Naive thymus-derived CD4-positive, alpha-beta T cell (primary cell): ENCODE results near the gene INO80. TPM values are rescaled to one million over a fixed set of nuclear protein-coding genes. Genes with fewer than 3 reads are reported as not detected.
A peak's percentile ranks its signal among the peaks of the same experiment; 100 is the strongest.

ENCODE experiments used
- ATAC-seq: fragments of 150-1000 bp; cut with Tn5 transposase; 2 replicates; pipeline ENCODE4 v1.10.0; 2021; ENCODE audit warnings: mild to moderate bottlenecking, moderate library complexity
- CTCF ChIA-PET: fragments of 350-600 bp; sonication (Branson Sonifier 250); formaldehyde crosslinking; loops from one replicate; lab custom pipeline; 2021; ENCODE audit warnings: antibody characterized with exemption; lab: Charles Lee
- POLR2A ChIA-PET: fragments of 350-600 bp; sonication (Branson Sonifier 250); formaldehyde crosslinking; loops from one replicate; lab custom pipeline; 2021; ENCODE audit warnings: antibody characterized with exemption, inconsistent platforms; lab: Charles Lee
- DNase-seq, 9 donors: peaks; one replicate each; pipeline versions ENCODE4 v3.0.0 to v3.0.0-alpha.2; 2020 to 2022; ENCODE audit warnings: mixed read lengths in 1 of 9
- H3K27ac ChIP-seq: one replicate; pipeline ENCODE4 v1.7.0; 2013; ENCODE audit warnings: mild to moderate bottlenecking, low read depth, low read length, moderate library complexity
- H3K27me3 ChIP-seq, 2 donors: one replicate each; pipeline ENCODE4 v1.7.0; 2013; ENCODE audit warnings: low read length in 2 of 2, mild to moderate bottlenecking in 2 of 2, moderate library complexity in 2 of 2; ENCODE audit not compliant: control insufficient read depth in 2 of 2, insufficient read depth in 2 of 2
- H3K36me3 ChIP-seq, 3 experiments: 1 replicate in 2 of 3; 2 replicates in 1 of 3; pipeline ENCODE4 v1.7.0; 2013; ENCODE audit warnings: low read length in 3 of 3, mild to moderate bottlenecking in 3 of 3, moderate library complexity in 1 of 3; ENCODE audit not compliant: insufficient read depth in 3 of 3, control insufficient read depth in 2 of 3
- H3K4me1 ChIP-seq, 2 donors: one replicate each; pipeline ENCODE4 v1.7.0; 2013; ENCODE audit warnings: low read length in 2 of 2, mild to moderate bottlenecking in 2 of 2, moderate library complexity in 1 of 2; ENCODE audit not compliant: control insufficient read depth in 2 of 2, insufficient read depth in 2 of 2
- H3K4me3 ChIP-seq: 2 replicates; pipeline ENCODE4 v1.7.0; 2013; ENCODE audit warnings: mild to moderate bottlenecking, low read length
- H3K9me3 ChIP-seq, 3 experiments: 1 replicate in 2 of 3; 2 replicates in 1 of 3; pipeline ENCODE4 v1.7.0; 2013; ENCODE audit warnings: low read length in 3 of 3; ENCODE audit not compliant: control insufficient read depth in 2 of 3
- H3K27ac Mint-ChIP-seq, 9 donors: one replicate each; pipeline ENCODE4 v1.8.0; 2020 to 2022; ENCODE audit warnings: mixed read lengths in 9 of 9, mild to moderate bottlenecking in 8 of 9, moderate library complexity in 5 of 9, inconsistent platforms in 2 of 9
- H3K27me3 Mint-ChIP-seq, 5 donors: one replicate each; pipeline ENCODE4 v1.8.0; 2021 to 2022; ENCODE audit warnings: mixed read lengths in 5 of 5, mild to moderate bottlenecking in 1 of 5
- H3K36me3 Mint-ChIP-seq, 5 donors: one replicate each; pipeline ENCODE4 v1.8.0; 2020 to 2022; ENCODE audit warnings: mixed read lengths in 5 of 5, mild to moderate bottlenecking in 3 of 5, inconsistent platforms in 1 of 5
- H3K4me1 Mint-ChIP-seq, 7 donors: one replicate each; pipeline ENCODE4 v1.8.0; 2020 to 2022; ENCODE audit warnings: mixed read lengths in 7 of 7, mild to moderate bottlenecking in 3 of 7, inconsistent platforms in 1 of 7
- H3K4me3 Mint-ChIP-seq, 10 donors: one replicate each; pipeline ENCODE4 v1.8.0; 2020 to 2022; ENCODE audit warnings: mild to moderate bottlenecking in 10 of 10, mixed read lengths in 10 of 10, moderate library complexity in 6 of 10, inconsistent platforms in 2 of 10
- H3K9me3 Mint-ChIP-seq, 11 donors: one replicate each; pipeline ENCODE4 v1.8.0; 2020 to 2022; ENCODE audit warnings: mixed read lengths in 11 of 11, mild to moderate bottlenecking in 4 of 11, inconsistent platforms in 1 of 11, moderate library complexity in 1 of 11
- intact Hi-C, 2 donors: fragments of 100-400 bp; cut with micrococcal nuclease; formaldehyde crosslinking; loops; one replicate each; pipeline ENCODE4 v1.15.1; 2023
- polyA plus RNA-seq, 2 donors: library from polyadenylated mRNA; unstranded; fragments of 300-500 nt; fragmentation: Illumina TruSeq; gene quantifications; one replicate each; pipeline ENCODE4 v1.2.3, GENCODE V29; 2021
- total RNA-seq, 6 experiments: library from RNA in 5 of 6; stranded (reverse) in 5 of 6; gene quantifications; 1 replicate in 5 of 6; 2 replicates in 1 of 6; pipeline ENCODE4 v1.2.3 and lab custom pipeline; 2021 to 2026

INO80 gene
- total and polyA plus RNA-seq, 7 experiments from 2014 or later: 3.8 to 36.5 (median 30.7) TPM

DNA sequence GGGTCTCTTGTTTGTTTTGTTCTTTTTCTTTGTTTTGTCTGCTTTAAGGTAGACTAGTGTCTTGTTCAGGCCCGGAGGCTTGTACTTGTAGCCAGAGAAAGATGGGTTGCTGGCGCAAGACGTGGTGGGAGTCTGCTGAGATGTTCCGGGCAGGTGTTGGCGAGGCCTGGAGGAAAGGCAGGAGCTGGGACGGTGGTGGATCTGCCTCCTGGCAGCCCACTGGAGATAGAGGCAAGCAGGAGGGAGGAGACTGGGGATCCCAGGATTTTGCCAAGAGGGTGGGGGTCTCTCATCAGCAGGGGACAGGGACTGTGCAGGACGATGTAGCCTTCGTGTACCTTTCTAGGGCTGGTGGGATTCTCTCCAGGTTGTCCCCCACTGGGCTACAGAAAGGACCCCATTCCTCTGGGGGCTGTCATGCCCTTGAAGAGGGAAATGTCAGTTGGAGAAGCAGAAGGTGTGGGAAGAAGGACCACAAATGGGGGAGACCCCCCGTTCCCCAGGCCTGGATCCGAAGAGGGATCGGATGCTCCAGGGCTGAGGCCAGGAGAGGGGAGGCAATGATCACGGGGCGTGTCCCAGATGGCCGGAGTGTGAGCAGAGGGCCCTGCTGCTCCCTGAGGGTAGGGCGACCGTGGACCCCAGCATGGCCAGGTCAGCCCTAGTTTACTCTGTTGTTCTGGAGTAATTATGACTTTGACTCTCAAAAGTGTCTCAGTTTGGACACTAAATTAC lies 155.8 kb downstream of the INO80 start:
- H3K27me3 Mint-ChIP-seq: peaks cover 0 to 5% (median 0%) of the 10 kb centered on the region in 5 donors
- peaks cover 0 to 8% (median 0%) of the 10 kb centered on the region in 5 donors for H3K36me3 Mint-ChIP-seq
- ChIA-PET POLR2A (no interaction called here), CTCF (no interaction called here)
- no peaks in the 10 kb centered on the region for H3K36me3 ChIP-seq
- intact Hi-C loops: no loop called here
- H3K4me1 ChIP-seq: no peaks in the 10 kb centered on the region
- H3K9me3 ChIP-seq: no peaks in the 10 kb centered on the region
- H3K4me3 Mint-ChIP-seq: no peak overlapping the region
- peak overlapping the region in 1 of 9 donors; percentile 14 for H3K27ac Mint-ChIP-seq
- H3K27ac ChIP-seq: no peak overlapping the region
- H3K9me3 Mint-ChIP-seq: no peaks in the 10 kb centered on the region
- ATAC-seq: no peak
- peaks cover 0 to 11% (median 3%) of the 10 kb centered on the region in 7 donors for H3K4me1 Mint-ChIP-seq
- H3K27me3 ChIP-seq: no peaks in the 10 kb centered on the region
- DNase-seq: no peak
- H3K4me3 ChIP-seq: no peak overlapping the region

- peaks cover 0 to 18% (median 3%) of the 10 kb centered on the region in 7 donors for H3K4me1 Mint-ChIP-seq
- H3K27ac Mint-ChIP-seq: peak overlapping the region in 2 of 9 donors; percentile 14 to 19
- Histone ChIP-seq H3K4me3 (no peak overlapping the region), H3K9me3 (no peaks in the 10 kb centered on the region), H3K27me3 (no peaks in the 10 kb centered on the region), H3K4me1 (no peaks in the 10 kb centered on the region), H3K36me3 (no peaks in the 10 kb centered on the region), H3K27ac (no peak overlapping the region)
- ATAC-seq (peak; percentile 14), DNase-seq (no peak)
- H3K36me3 Mint-ChIP-seq: peaks cover 0 to 8% (median 0%) of the 10 kb centered on the region in 5 donors
- ChIA-PET POLR2A (no interaction called here), CTCF (interaction anchor here (0.7 kb wide), 1 partner anchor 61 kb away, joined by 3 read pairs; no protein-coding TSS in a partner anchor)
- intact Hi-C loops: no loop called here
- H3K4me3 Mint-ChIP-seq: no peak overlapping the region
- H3K9me3 Mint-ChIP-seq: no peaks in the 10 kb centered on the region
- peaks cover 0 to 4% (median 0%) of the 10 kb centered on the region in 5 donors for H3K27me3 Mint-ChIP-seq
Observed at GRCh38 chr15:40959331-40960141, 156.5 kb downstream of the INO80 start.

DNA sequence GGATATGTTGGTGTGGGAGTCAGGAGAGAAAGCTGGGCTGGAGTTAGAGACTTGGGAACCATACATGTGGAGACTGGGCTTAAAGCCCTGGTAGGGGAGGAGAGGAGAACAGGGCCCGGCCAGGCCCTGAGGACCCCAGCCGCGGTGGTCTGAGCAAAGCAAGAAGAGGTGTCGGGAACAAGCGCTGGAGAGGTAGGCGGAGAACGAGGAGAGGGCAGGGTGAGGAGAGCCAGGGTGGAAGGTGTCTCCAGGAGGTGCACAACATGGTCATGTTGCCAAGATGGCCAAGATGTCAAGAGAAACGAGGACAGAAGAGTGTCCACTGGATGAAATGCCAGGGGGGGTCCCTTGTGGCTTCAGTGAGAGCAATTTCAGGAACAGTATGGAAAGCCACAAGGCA lies 157.4 kb downstream of the INO80 start:
- Mint-ChIP-seq H3K4me3 (peak overlapping the region in 1 of 10 donors; percentile 9), H3K36me3 (peaks cover 0 to 8% (median 0%) of the 10 kb centered on the region in 5 donors), H3K27me3 (peaks cover 0 to 4% (median 0%) of the 10 kb centered on the region in 5 donors), H3K9me3 (no peaks in the 10 kb centered on the region), H3K4me1 (peaks cover 7 to 26% (median 9%) of the 10 kb centered on the region in 7 donors), H3K27ac (peak overlapping the region in 2 of 9 donors; percentile 11 to 16)
- Histone ChIP-seq H3K36me3 (no peaks in the 10 kb centered on the region), H3K4me1 (peaks cover 1 to 5% of the 10 kb centered on the region in 2 donors), H3K27ac (no peak overlapping the region), H3K4me3 (no peak overlapping the region), H3K27me3 (no peaks in the 10 kb centered on the region), H3K9me3 (no peaks in the 10 kb centered on the region)
- POLR2A ChIA-PET: no interaction called here
- CTCF ChIA-PET: interaction anchor here (0.7 kb wide), 1 partner anchor 61 kb away, joined by 3 read pairs; no protein-coding TSS in a partner anchor
- intact Hi-C loops: no loop called here
- ATAC-seq (no peak), DNase-seq (no peak)

DNA sequence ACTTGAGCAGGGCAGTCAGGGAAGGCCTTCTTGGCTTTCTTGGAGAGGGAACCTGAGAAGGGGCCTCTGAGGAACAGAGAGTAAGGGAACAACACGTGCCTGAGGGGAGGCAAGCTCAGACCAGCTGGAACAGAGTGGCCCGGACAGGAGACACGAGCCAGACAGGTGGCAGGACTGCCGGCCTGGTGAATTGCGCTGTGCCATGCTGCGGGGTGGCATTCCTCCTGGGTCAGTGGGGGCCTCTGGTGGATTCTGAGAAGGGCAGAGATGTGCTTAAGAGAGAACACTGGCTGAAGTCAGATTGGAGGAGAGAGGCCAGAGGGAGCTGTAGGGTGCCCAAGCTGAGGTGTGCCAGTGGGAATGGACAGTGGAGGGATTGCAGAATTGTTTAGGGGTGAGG lies 157.9 kb downstream of the INO80 start:
- peaks cover 0 to 8% (median 0%) of the 10 kb centered on the region in 5 donors for H3K36me3 Mint-ChIP-seq

GRCh38 chr15:40957581-40958051 lies 158.5 kb downstream of the INO80 start:
- no peak for DNase-seq
- Histone ChIP-seq H3K27ac (no peak overlapping the region), H3K9me3 (no peaks in the 10 kb centered on the region), H3K27me3 (no peaks in the 10 kb centered on the region), H3K4me3 (no peak overlapping the region), H3K4me1 (peaks cover 5 to 7% of the 10 kb centered on the region in 2 donors), H3K36me3 (no peaks in the 10 kb centered on the region)
- intact Hi-C loops: no loop called here
- Mint-ChIP-seq H3K4me1 (peaks cover 11 to 31% (median 15%) of the 10 kb centered on the region in 7 donors), H3K4me3 (no peak overlapping the region), H3K27me3 (no peaks in the 10 kb centered on the region), H3K27ac (peak overlapping the region in 1 of 9 donors; percentile 50), H3K9me3 (peaks cover 0 to 2% (median 0%) of the 10 kb centered on the region in 11 donors), H3K36me3 (peaks cover 0 to 8% (median 0%) of the 10 kb centered on the region in 5 donors)
- ATAC-seq: no peak
- ChIA-PET CTCF (no interaction called here), POLR2A (interaction anchor here (1.4 kb wide), 1 partner anchor 15 kb away, joined by 6 read pairs; no protein-coding TSS in a partner anchor)

More for the DNA sequence above, 157.9 kb downstream of the INO80 start:
- intact Hi-C loops: no loop called here
- Histone ChIP-seq H3K9me3 (no peaks in the 10 kb centered on the region), H3K4me3 (no peak overlapping the region), H3K36me3 (no peaks in the 10 kb centered on the region), H3K27me3 (no peaks in the 10 kb centered on the region), H3K4me1 (peaks cover 3 to 7% of the 10 kb centered on the region in 2 donors), H3K27ac (no peak overlapping the region)
- DNase-seq: no peak
- H3K27ac Mint-ChIP-seq: no peak overlapping the region
- no peak for ATAC-seq
- ChIA-PET CTCF (no interaction called here), POLR2A (no interaction called here)
- peaks cover 0 to 1% (median 0%) of the 10 kb centered on the region in 11 donors for H3K9me3 Mint-ChIP-seq
- H3K4me1 Mint-ChIP-seq: peaks cover 10 to 28% (median 13%) of the 10 kb centered on the region in 7 donors
- H3K27me3 Mint-ChIP-seq: peaks cover 0 to 3% (median 0%) of the 10 kb centered on the region in 5 donors
- H3K4me3 Mint-ChIP-seq: peak overlapping the region in 1 of 10 donors; percentile 1

DNA sequence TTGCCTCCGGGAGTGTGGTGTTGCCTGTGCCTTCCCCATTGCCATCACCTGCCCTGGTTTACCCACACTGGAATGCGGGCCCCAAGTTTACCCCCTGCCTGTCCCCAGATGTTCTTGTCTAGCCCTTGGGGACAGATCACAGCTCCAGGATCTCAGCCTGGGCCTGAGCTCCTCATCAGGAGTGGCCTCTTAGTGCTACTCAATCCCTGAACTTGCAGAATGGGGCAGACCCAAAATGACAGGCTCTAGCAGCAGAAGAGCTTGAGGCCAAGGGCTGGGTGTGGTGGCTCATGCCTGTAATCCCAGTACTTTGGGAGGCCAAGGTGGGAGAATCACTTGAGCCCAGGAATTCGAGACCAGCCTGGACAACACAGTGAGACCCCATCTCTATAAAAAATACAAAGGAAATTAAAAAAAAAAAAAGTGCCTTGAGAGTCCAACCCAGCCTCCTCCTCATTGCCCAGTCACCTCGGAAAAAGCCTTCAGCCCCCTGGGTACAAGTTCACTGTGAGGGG lies 159.0 kb downstream of the INO80 start:
- Histone ChIP-seq H3K4me1 (peaks cover 10 to 12% of the 10 kb centered on the region in 2 donors), H3K27me3 (no peaks in the 10 kb centered on the region), H3K9me3 (no peaks in the 10 kb centered on the region), H3K4me3 (no peak overlapping the region), H3K27ac (no peak overlapping the region), H3K36me3 (no peaks in the 10 kb centered on the region)
- Mint-ChIP-seq H3K9me3 (peaks cover 0 to 2% (median 0%) of the 10 kb centered on the region in 11 donors), H3K27ac (no peak overlapping the region), H3K4me1 (peaks cover 12 to 36% (median 15%) of the 10 kb centered on the region in 7 donors), H3K4me3 (no peak overlapping the region), H3K27me3 (no peaks in the 10 kb centered on the region), H3K36me3 (peaks cover 0 to 8% (median 0%) of the 10 kb centered on the region in 5 donors)
- no peak for DNase-seq
- intact Hi-C loops: no loop called here
- ATAC-seq: no peak
- CTCF ChIA-PET: no interaction called here
- POLR2A ChIA-PET: interaction anchor here (1.4 kb wide), 1 partner anchor 15 kb away, joined by 6 read pairs; no protein-coding TSS in a partner anchor
